Astrocyte (in vitro differentiated cells and primary cell): ENCODE results near the gene CA12.

Experiments
- EZH2 ChIP-seq: IDR thresholded peaks from 2 replicates; pipeline ENCODE4 v1.6.1; 2012; ENCODE audit warnings: mild to moderate bottlenecking, low read length, inconsistent platforms; ENCODE audit not compliant: insufficient read depth
- TF ChIP-seq, protein P1 (sequence below): IDR thresholded peaks from 2 replicates; pipeline ENCODE4 v1.5.1; 2011; ENCODE audit warnings: low read depth, mild to moderate bottlenecking, inconsistent platforms, low read length, moderate library complexity; ENCODE audit not compliant: insufficient read depth

DNA sequence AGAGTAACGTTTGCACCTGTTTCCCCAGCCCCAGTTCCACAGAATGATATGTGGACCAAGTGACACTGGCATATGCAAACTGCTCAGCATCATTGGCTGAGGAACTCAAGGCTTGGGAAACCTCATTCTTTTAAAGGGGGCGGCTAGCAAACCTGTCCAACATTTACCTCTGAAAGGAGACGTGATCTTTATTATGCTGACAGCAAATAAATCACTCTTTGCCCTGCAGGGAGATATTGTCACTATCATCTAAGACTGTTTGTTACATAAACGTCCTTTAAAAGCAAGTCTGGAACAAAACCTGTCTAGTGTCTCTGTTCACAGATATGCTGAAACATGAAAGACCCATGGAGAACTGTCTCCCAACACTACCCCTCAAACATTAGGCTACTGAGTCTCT lies 21.5 kb downstream of the CA12 start:
- TF ChIP-seq, protein P1, sequence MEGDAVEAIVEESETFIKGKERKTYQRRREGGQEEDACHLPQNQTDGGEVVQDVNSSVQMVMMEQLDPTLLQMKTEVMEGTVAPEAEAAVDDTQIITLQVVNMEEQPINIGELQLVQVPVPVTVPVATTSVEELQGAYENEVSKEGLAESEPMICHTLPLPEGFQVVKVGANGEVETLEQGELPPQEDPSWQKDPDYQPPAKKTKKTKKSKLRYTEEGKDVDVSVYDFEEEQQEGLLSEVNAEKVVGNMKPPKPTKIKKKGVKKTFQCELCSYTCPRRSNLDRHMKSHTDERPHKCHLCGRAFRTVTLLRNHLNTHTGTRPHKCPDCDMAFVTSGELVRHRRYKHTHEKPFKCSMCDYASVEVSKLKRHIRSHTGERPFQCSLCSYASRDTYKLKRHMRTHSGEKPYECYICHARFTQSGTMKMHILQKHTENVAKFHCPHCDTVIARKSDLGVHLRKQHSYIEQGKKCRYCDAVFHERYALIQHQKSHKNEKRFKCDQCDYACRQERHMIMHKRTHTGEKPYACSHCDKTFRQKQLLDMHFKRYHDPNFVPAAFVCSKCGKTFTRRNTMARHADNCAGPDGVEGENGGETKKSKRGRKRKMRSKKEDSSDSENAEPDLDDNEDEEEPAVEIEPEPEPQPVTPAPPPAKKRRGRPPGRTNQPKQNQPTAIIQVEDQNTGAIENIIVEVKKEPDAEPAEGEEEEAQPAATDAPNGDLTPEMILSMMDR: no peak
- TF ChIP-seq EZH2: no peak
